ENCODE measurements around the gene DDX5. TPM values are rescaled to one million over a fixed set of nuclear protein-coding genes. Genes with fewer than 3 reads are reported as not detected.

The DDX5 gene
- total and polyA plus RNA-seq, 2 donors (not counting 1 experiment from before 2014, with no cell fraction given): 1,560 to 2,167 TPM

- ChIA-PET CTCF (interaction anchor here (0.5 to 5.5 kb wide), 14 partner anchors 8 to 487 kb away, joined by 3 to 125 read pairs (median 4); partner anchors contain the start of genes ICAM2 and POLG2), POLR2A (interaction anchor here (0.6 to 3.7 kb wide), 24 partner anchors 11 to 884 kb away, joined by 3 to 97 read pairs (median 5); partner anchors contain the start of genes CCDC47, DDX42, MAP3K3 and MILR1)
- DNase-seq: peak; percentile 99
- no peaks in the 10 kb centered on the region for H3K27me3 ChIP-seq (replicated peaks in 1 of 4; ENCODE audit: control extremely low read depth in 1 of 4, control insufficient read depth in 3 of 4, insufficient read depth in 4 of 4, low read length in 3 of 4)
- H3K9me3 ChIP-seq (ENCODE audit: control extremely low read depth in 1 of 3, control insufficient read depth in 2 of 3, insufficient read depth in 1 of 3, low read length in 2 of 3): no peaks in the 10 kb centered on the region
- Mint-ChIP-seq H3K27me3 (no peaks in the 10 kb centered on the region), H3K27ac (peak within 1 kb of the TSS; percentile 99), H3K4me1 (peaks cover 48% of the 10 kb centered on the region), H3K4me3 (peak within 1 kb of the TSS; percentile 97), H3K9me3 (ENCODE audit: insufficient read depth) (no peaks in the 10 kb centered on the region)
- H4K20me1 ChIP-seq (ENCODE audit: control insufficient read depth, insufficient read depth, low read length, poor library complexity, severe bottlenecking): peaks cover 60% of the 10 kb centered on the region
- peak; percentile 62 for ATAC-seq (ENCODE audit: low read depth)
- no peak for TF ChIP-seq EZH2 (IDR thresholded peaks at IDR 0.05; ENCODE audit: borderline replicate concordance, insufficient read depth, low read depth, low read length, poor library complexity, severe bottlenecking)
- no peak for TF ChIP-seq CTCF (IDR thresholded peaks at IDR 0.05)
- peak within 1 kb of the TSS; percentile 97 to 100 (median 99) for H3K4me3 ChIP-seq (ENCODE audit: control extremely low read depth in 1 of 5, extremely low read depth in 1 of 5, insufficient read depth in 1 of 5, low read depth in 2 of 5, low read length in 4 of 5)
- H3K36me3 ChIP-seq (replicated peaks in 1 of 2; ENCODE audit: control extremely low read depth in 1 of 2, control insufficient read depth in 1 of 2, extremely low read depth in 1 of 2, insufficient read depth in 2 of 2, low read length in 1 of 2): peaks cover 2 to 59% of the 10 kb centered on the region in 2 experiments
- peaks cover 31 to 32% of the 10 kb centered on the region in 2 donors for H3K4me1 ChIP-seq (ENCODE audit: control insufficient read depth in 2 of 2, insufficient read depth in 2 of 2, low read length in 2 of 2)
- H3K4me2 ChIP-seq (replicated peaks; ENCODE audit: low read depth, low read length, poor library complexity, severe bottlenecking): peak within 1 kb of the TSS; percentile 83
- H2AFZ ChIP-seq (ENCODE audit: insufficient read depth, low read depth, low read length, poor library complexity, severe bottlenecking): peak within 1 kb of the TSS; percentile 78
- peak within 1 kb of the TSS; percentile 100 for H3K9ac ChIP-seq (ENCODE audit: low read length)
- under 1% methylated on average over 76 of the region's 77 CpGs for WGBS (ENCODE audit: insufficient coverage)
- peak within 1 kb of the TSS; percentile 99 to 100 for H3K27ac ChIP-seq (ENCODE audit: low read length in 2 of 2)
- peaks cover 71% of the 10 kb centered on the region for H3K79me2 ChIP-seq (ENCODE audit: control insufficient read depth, insufficient read depth, low read length)
- intact Hi-C loops (cut with micrococcal nuclease): loop anchor here (1.0 to 5.0 kb wide), 10 partner anchors 9 to 954 kb away; partner anchors contain the start of genes DCAF7, FTSJ3, LIMD2 and POLG2
Measured at GRCh38 chr17:64506576-64507412, 705 bp upstream of the DDX5 start, which contains the start of gene CEP95. Gene CEP95, plus strand, starts transcription at chr17:64506977. Its CDS starts 121 bp downstream, at chr17:64507098.
